GM18511 (cell line): ENCODE measurements around the gene PHYH.
"Not testable (repeated sequence)": the region's sequence is repeated elsewhere in the genome, so short reads cannot be mapped to it uniquely, and the experiment has no call there.

Source experiments
- ATAC-seq: cut with Tn5 transposase; IDR thresholded peaks from one replicate; pipeline ENCODE4 v1.9.1; 2021; ENCODE audit warnings: mild to moderate bottlenecking, moderate library complexity; ENCODE audit not compliant: unreplicated experiment

The PHYH gene

DNA sequence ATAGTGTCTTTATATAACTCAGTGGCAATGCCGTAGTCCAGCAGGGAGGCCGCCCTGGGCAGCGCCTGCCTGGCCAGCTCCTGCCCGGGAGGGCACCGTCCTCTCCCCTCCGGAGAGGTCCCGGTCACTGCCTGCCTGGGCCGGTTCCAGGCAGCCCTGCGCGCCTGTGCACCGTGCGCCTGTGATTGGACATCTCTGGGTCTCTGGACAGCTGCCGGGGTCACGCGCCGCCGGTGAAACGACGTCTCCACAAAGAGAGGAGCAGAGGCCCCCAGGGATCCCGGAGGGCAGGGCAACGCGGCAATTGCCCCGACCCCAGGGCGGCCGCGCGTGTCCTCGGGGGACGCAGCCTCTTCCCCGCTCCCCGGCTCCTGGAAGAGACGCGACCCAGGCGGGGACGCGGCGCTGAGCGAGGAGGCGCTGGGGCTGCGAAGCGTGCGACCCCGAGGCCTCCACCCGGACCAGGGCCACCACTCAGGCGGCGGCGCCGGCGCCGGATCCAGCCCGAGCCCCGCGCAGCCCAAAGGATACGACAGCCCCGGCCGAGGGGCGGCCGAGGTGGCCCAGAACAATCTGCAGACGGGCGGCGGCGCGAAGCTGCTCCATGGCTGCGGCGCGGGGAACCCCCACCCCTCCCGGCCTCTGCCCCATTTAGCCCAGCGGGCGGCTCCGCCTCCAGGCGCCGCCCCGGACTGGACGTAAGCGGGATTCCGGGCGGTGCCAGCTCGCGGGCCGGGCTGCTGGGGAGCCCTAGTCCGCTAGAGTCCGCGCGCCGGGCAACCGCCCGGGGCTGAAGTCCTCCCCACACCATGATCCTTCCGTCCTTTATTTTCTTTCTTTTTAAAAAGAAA is at the start of gene PHYH:
Gene PHYH (minus strand): TSS at position 628 of the 851 bp plus-strand sequence. CDS start 22 bp downstream, at position 606.
- peak; percentile 71 for ATAC-seq

DNA sequence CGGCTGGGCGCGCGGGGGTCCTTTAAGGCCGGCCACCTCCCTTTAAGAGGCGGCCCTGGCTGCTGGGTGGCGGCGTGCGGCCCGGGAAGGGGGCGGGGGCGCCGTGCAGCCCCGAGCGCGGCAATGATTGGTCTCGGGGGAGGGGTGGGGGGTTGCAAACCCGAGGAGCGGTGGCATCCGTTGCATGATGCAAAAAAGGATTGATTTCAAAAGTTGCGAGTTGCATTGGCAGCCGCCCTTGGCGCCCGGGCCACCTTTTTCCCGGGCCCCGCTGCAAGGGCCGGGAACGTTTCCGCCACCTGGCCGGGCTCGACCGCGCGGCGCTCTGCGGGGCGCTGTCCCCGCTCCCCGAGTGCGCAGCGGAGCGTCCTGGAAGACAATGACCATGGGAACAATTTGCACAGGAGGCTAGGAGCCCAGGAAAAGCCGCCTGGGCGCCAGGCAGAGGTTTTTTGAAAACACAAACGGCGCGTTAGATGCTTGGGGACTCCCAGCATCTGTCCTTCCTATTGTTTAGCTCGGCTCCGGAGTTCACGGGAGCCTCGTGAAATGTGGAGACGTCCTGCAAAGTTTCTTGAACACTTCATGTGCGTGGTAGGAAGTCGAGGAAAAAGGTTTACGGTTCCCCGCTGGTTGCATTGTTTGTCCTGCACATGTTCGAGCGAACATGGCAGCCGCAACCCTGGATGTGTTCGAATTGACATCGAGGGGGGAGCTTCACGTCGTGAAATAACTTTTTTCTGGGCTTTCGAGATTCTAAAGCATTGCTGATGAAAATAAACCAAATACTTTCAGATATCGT is 48.6 kb upstream of the PHYH start, which contains the start of gene SEPHS1:
Gene SEPHS1 (minus strand): TSS at position 78 of the 802 bp plus-strand sequence. CDS start 3,343 bp downstream, outside the sequence.
- ATAC-seq: peak; percentile 65

DNA sequence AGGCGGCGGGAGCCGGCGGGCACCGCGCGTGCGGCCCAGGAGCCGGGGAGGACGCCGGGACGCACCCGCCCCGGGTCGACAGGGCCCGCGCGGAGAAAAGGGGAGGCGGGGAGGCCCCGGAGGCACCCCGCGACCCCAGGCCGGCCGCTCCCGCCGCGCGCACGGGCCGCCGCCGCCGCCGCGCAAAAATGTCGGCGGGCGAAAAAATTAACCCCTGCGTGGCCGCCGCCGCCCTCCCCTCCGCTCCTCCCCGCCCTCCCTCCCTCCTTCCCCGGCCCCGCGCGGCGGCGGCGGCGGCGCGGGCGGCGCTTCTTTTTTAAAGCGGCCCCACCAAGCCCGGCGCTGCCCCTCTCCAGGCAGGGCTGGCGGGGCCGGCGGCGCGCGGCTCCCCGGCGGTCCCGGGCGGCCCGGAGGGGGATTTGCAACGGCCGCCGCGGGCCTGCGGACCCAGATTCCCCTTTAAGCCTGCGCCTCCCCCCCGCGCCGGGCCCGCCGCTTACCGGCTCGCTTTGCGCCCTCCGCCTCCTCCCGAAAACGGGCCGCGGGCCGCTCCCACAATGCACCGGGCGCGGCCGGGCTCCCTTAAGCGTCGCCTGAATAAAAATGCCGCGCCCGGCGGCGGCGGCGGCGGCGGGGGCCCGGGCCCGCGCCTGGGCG is 47.8 kb upstream of the PHYH start:
- ATAC-seq: peak; percentile 55

DNA sequence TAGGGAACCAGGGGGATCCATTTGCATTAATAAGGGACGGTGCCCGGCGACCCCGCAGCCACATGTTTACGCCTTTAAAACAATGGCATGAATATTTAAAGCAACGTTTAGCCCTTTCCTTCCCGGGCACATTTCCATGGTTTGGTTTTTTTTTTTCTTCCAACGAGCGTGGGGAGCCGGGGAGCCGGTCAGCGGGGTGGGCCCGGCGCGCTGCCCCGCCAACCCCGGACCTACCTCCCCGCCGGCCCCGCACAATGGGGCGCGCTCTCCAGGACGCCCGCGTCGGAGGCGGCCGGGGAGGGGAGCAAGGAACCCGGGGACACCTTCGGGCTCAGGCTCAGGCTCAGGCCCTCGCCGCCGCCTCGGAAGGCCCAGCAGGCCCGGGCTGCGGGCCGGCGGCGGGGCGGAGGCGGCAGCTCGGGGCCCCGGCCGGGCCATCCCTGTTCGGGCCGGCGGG is 47.2 kb upstream of the PHYH start:
- ATAC-seq: peak; percentile 22

DNA sequence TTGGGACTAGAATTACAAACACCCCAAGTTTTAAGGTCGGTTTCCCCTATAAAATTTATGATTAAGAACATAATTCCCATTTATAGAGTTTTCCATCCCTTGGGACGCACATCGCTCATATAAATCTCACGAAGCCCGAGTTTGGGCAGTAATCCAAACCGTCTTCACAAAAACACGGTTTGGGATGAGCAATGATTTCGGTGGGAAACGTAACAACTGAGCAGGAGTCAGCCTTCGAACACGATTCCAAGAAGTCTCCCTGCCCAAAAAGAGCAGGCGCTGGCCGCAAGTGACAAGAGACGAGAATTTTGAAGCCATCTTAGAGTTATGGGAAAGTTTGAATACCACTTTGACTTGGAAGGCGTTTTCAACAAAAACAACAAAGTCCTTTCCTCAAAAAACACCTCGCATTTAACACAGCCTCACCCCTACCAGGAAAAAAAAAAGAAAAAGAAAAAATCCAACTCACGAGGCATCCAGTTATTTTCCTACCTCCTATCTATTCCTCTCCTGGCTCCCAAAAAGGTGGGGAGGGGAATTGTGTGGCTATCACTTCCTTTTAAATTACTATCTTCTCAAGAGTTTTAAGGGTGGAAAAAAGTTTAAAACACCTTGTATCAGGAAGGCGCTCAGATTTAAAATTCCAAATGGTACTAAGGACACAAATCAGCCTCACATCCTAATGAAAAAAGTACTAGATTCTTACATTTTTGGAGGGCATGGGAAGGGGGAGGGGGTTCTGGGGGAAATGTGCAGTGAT is 46.6 kb upstream of the PHYH start:
- no peak for ATAC-seq

DNA sequence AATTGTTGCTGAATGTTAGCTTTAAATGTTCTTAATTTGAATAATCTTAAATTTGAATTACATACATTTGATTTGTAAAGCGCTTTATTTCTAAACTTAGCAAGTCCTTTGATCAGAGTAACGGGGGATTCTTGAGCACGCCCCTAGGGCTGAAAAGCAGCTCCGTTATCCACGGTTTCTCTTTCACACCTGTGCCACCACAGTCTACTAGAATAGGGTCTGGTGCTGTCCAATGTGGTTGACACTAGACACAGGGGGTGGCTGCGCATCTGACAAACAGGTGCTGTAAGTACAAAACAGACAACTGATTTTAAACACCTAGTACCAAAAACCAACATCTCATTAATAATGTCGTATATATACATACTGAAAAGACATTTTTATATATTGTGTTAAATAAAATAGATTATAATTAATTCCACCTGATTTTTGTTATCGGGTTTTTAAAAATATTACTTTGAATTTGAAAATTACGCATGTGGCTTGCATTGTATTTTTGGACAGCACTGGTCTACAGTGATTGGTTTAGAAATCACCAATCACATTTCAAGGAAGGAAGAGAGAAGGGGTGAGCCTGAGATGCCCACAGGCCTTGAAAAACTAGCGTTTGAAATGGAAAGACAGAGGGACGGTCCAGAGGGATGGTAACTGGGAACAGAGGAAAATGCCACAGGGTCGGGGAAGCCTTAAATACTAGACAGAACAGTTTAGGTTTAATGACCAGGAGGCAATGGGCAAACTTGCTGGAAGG is 40.9 kb upstream of the PHYH start:
- peak; percentile 94 for ATAC-seq

DNA sequence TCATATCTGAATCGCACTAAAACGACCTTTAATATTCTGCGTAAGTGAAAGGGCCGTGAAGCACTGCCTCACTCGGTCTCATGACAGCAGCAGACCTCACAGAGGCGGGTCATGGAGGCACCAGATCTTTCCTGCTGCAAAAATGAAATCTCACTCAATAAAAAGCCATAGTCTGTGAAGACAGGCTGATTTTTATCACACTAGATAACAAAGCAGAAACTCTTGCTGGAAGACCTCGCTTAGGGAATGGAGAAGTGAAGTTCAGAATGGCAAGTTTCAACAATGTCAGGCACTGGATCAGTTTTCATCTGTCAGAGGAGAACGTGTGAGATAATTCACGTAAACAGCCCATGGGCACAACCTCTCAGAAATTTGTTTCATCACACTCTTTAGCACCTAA is 40.2 kb upstream of the PHYH start:
- no peak for ATAC-seq

DNA sequence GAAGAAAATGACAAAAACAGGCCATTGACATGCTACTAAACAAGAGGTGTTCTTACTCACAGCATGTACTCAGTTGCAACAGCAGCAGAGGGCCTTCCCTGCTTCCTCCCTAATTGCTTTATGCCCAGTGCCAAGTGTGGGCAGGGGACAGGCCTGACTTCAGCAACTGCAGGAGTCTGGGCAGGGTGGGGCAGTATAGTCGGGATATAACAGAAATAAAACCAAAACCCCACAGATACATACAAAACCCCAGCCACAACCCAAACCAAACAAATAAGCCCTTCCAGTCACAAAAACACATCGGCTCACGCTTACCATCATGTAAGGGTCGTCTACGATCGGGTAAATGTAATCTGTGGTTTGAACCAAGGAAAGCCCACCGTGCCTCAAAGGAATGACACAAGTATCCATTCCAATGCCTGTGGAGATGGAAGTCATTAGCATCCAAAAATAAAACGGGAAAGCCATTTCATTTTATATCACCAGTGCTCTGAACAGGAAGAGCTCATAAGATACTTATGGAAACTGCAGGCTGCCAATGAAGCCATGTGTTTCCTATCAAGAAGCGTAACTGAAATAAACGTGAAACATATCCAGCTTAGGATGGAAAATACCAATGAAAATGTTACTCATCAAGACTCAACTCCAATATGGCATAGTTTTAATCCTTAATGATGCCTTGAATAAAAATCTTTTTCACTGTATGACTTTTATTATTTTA is 38.7 kb upstream of the PHYH start:
- no peak for ATAC-seq

DNA sequence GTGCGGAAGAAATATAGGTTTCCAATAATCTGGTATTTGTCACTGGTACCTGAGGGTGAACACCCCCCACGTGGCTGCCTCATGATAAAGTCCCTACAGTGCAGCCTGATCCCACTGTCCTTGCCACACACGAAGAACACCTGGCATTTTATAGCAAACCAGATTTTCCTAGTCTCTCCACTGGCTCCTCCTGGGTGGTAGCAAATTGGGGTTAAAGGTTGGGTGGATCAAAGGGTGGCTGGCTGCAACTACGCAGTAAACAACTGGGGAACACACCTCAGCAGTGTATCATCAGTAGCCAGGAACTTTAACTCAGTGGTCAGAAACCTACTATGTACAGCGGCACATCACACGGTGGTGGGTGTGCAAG is 37.9 kb upstream of the PHYH start:
- no peak for ATAC-seq

DNA sequence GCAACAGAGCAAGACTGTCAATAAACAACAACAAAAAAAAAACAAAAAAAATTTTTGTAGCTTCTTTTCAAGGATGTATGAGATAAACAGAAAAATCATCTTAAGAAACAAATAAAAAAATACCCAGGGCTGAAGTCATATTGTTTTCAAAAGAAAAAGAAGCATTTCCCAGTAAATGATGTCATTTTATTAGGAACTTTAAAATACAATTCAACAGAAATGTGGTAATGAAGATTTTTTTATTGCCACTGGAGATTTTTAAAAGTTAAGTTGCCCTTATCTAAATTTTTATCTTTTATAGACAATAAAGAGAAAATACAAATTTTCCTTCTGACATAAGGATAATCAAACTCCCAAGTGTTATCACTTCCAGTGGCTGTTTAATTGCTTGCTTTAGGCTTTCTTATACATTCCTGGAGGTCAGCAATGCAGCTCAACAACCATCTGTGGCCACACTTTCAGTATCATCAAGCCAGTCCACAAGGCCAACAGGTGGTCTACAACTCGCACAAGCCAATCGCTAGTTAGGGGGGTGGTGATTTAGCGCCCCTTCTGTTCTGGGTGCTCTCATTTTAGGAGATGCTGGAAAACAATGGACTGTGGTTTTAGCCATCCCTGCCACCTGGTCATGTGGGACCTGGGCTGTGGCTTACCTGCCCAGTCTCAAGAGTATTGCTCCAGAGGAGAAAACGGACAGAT is 37.4 kb upstream of the PHYH start:
- ATAC-seq: no peak

DNA sequence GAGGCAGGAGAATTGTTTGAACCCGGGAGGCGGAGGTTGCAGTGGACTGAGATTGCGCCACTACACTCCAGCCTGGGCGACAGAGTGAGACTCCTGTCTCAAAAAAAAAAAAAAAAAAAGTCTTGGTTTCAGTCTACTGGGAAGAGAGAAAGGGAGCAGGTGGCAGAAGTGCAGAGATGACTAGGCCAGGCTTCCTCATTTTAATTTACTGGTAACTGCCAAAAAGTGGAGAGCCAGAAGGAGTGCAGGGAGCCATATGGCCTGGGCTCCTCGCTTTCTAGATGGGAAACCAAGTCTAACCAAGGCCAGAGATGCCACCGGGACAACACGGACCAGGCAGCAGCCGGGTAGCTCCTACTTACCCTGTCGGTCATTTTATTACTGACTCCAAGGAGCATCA is 36.0 kb upstream of the PHYH start:
- no peak for ATAC-seq

DNA sequence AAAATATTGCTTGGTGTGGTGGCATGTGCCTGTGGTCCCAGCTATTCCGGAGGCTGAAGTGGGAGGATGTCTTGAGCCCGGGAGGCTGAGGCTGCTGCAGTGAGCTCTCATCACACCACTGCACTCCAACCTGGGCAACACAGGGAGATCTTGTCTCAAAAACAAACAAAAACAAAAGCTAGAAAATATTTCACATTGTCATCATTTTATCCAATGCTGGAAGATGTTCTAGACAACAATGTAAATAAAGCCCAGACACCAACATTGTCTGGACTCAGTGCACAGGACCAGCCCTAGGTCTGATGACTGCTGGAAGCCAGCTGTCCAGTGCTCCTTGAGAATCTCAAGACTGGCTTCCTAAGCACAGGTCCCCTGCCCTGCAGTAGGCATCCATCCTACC is 34.7 kb upstream of the PHYH start:
- ATAC-seq: no peak

DNA sequence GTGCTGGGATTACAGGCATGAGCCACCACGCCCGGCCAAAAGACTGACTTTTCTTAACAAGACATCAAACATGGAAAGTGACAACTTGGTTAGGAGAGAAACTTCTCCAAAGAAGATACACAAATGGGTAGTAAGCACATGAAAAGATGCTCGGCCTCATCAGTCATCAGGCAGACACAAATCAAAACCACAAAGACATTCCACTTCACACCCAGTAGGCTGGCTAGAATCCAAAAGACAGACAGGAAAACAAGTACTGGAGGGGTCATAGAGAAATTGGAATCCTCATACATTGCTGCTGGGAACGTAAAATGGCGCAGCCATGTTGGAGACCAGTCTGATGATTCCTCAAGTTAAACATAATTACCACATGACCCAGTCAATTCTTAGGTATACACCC is 31.8 kb upstream of the PHYH start:
- ATAC-seq: no peak

DNA sequence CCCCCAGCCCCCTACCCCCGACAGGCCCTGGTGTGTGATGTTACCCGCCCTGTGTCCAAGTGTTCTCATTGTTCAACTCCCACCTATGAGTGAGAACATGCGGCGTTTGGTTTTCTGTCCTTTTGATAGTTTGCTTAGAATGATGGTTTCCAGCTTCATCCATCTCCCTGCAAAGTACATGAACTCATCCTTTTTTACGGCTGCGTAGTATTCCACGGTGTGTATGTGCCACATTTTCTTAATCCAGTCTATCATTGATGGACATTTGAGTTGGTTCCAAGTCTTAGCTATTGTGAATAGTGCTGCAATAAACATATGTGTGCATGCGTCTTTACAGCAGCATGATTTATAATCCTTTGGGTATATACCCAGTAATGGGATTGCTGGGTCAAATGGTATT is 31.1 kb upstream of the PHYH start:
- not testable (repeated sequence) for ATAC-seq

DNA sequence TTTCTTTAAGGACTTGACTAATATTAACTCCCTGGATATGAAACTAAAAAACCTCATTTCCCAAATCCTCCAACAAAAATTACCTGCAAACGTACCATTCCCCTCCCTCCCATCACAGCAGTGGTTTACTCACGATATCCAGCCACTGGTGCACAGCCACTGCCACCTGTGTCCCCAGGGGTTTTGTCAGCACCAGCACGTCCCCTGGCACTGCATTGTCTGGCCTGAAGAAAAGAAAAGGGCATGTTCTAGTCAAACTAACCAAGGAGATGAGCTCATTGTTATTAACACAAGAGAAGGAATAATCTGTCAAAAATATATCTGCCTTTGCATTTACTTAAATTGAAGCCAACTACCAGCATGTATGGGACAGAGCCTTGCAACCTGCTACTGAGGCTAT is 29.7 kb upstream of the PHYH start:
- no peak for ATAC-seq

DNA sequence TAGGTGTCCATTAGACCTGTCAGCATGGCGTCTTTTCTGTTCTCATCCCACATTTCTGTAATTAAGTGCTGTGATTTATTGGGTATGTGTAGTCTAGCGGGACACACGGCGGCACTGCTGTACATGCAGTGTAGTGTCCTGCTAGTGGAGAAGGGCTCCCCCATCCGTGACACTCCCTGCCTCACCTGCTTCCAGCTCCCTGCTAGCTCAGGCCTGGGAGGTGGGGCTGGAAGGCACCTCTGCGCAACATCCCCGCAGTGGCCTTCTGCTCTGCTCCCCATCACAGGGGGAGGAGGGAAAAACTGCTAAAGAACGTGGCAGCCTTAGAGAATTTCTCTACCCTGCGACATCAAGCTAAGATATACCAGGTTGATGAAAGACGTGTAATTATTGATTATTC is 28.7 kb upstream of the PHYH start:
- ATAC-seq: no peak

DNA sequence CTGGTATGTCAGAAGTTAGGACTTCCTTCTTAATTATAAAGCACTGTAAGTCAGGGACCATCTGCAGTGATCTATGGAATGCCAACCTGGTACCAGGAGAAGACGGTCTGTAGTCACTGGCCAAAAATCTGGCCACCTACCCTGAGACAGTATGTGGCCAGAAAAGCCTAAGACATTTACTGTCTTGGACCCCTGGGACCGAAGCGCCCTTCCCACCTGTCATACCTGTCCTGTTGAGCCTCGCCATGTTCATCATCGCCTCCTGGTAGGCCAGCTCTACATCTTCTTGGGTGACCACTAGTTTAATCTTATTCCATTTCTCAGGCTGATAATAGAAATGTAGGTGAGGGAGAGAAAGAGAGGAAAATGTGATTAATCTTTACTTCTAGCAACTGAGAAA is 28.3 kb upstream of the PHYH start:
- ATAC-seq: no peak

DNA sequence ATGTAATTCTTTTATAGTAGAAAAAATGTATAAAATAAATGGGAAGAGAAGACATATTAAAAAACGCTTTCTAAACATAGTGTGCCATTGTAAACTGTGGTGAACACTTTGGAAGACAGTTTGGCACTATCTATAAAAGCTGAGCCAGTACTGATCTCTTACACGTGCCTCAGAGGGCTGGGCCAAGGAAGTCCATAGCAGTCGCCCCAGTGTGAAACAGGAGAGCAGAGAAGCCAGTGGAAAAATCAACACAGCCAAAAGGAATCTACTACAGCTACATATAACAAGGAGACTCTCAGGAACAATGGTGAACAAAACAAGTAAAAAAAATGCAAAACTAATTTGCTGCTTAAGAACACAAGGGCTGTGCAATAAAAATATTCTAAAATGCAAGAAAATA is 27.7 kb upstream of the PHYH start:
- ATAC-seq: no peak
